HG02678 (cell line): ENCODE data around the gene TMEM89.

Source experiments
- ATAC-seq: cut with Tn5 transposase; IDR thresholded peaks from one replicate; pipeline ENCODE4 v1.9.1; 2021; ENCODE audit warnings: mild to moderate bottlenecking, moderate library complexity; ENCODE audit not compliant: unreplicated experiment

Gene TMEM89

DNA sequence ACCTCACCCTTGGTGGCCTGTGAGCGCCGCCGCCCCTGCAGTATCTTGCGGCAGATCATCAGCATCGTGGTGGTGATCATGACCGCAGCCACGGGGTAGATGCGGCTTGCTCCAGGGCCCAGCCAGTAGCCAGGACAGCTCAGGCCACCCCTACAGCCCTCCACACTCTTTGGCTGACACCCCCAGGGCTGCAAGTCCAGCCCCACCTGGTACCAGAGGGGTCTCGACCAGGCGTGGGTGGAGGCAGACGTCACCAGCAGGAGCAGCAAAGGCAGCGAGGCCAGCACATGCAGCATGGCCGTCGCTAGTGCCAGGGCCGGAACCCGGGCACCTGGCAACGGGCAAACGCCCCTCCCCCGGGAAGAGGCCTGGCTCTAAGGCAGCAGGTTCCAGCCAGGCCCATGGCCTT, at the start of gene TMEM89:
TMEM89 (minus strand) TSS at position 309 of the 409 bp plus-strand sequence; CDS start at position 296, 13 bp downstream.
- ATAC-seq = no peak

- ATAC-seq = no peak
Measured at GRCh38 chr3:48664929-48665328, 43.4 kb upstream of the TMEM89 start.

- ATAC-seq = no peak
Measured at GRCh38 chr3:48664313-48664644, 42.7 kb upstream of the TMEM89 start.

GRCh38 chr3:48663489-48664312, 42.1 kb upstream of the TMEM89 start:
- peak; percentile 80 for ATAC-seq

GRCh38 chr3:48662753-48663488, 41.4 kb upstream of the TMEM89 start, which contains the start of gene CELSR3:
CELSR3 (minus strand) TSS chr3:48662886; CDS start chr3:48662634, 252 bp downstream.
- ATAC-seq = no peak

DNA sequence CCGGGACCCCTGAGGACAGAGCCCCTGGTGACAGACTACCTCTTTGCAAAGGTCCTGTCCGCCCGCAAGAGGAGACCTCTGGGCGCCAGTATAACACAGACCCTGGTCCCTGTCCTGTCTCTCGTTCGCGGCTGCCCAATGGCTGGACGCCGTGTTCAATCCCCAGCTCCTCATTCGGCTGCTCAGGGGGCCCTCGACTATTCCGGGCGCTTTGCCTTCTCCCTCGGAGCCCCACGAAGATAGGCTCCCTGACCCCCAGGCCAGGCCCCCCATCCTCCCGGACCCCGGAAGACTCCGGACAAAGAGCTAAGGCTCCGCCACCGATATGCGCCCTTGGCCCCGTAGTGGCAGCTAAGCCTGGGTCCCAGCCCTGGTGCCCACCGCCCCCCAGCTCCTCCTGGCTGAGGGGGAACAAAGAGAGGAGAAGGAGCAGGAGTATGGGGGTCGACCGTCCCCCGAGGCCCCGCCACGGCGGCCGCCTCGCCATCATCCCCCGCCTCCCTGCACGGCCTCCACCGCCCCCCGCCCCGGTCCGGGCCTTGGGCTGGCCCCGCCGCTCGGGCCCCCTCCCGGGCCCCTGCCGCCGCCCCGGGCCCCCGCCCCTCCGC, 40.7 kb upstream of the TMEM89 start:
- ATAC-seq = no peak

- no peak for ATAC-seq
Measured at GRCh38 chr3:48661501-48662144, 40.1 kb upstream of the TMEM89 start.

DNA sequence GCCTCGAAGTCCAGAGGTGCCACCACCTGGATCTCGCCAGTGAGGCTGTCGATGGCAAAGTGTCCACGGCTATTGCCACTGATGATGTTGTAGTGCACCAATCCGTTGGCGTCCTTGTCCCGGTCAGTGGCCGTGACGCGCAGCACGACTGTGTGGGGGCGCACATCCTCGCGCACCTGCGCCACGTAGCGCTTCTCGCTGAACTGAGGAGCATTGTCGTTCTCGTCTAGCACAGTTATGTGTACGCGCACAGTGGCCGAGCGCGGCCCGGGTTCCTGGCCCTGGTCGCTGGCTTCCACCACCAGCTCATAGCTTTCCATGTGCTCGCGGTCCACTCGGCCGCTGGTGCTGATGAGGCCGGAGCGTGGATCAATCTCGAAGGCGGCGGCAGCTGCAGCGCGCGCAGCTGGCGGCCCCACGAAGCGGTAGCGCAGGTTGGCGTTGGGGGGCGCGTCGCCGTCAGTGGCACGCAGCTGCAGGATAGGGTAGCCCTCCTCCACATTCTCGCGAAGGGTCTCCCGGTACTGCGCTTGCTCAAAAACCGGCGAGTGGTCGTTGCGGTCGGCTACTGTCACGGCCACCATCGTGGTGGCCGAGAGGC, 39.3 kb upstream of the TMEM89 start:
- no peak for ATAC-seq

GRCh38 chr3:48656841-48657281, 35.3 kb upstream of the TMEM89 start:
- ATAC-seq = no peak

- ATAC-seq = peak; percentile 75
Measured at GRCh38 chr3:48656061-48656840, 34.7 kb upstream of the TMEM89 start.

DNA sequence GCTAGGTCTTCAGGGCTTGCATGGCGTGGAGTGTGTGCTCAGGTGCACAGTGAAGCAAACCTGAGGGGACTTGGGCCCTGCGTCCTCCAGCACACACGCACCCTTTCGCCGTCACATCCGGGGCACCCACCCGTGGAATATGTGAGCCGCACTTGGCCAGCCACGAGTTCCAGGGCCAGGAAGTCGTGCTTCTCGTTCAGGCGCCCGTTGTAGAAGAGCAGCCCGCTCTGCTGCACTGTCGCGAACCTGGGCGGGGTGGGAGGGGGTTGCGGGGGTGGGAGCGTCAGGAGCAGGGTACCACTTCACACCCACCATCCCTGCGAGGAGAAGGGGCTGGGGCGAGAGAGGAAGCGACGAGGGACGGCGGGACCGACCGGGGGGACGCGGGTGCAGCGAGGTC, 34.0 kb upstream of the TMEM89 start:
- ATAC-seq = no peak

GRCh38 chr3:48655063-48655462, 33.5 kb upstream of the TMEM89 start:
- ATAC-seq = no peak

- no peak for ATAC-seq
Measured at GRCh38 chr3:48652923-48653715, 31.6 kb upstream of the TMEM89 start.

DNA sequence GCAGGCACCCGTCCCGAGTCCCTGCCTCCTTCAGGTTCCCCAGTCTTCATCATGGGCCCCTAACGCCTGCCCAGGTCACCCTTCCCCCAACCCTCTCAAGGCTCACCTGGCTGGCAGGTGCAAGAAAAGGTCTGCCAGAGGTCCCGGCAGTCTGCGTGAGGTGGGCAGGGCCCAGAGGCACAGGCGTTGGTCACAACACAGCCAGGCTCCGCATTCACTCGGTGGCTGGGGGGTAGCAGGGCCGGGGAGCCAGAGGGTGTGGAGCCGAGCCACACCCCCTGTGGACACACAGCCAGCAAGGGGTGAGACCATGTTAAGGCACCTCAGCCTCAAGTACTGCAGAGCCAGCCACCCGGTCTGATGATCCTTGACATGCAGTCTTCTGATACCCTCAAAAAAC, 30.2 kb upstream of the TMEM89 start:
- ATAC-seq = no peak

DNA sequence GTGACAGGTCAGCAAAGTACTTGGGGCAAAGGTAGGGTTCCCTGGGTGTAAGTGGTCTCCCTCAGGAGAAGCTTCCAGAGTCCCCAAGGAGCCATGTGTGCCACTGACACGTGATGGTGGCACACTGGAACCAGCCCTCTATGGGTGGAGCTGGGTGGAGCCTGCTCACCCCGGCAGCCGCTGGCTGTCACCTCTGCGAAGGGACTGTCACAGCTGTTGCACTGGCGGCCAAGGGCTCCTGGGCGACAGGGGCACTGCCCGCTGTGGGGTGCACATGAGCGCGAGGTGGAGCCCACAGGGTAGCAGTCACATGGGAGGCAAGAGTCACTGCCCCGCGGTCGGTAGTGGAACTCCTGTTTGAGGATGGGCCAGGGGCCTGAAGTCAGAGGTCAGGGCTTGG, 29.2 kb upstream of the TMEM89 start:
- no peak for ATAC-seq

GRCh38 chr3:48648188-48648850, 26.8 kb upstream of the TMEM89 start:
- ATAC-seq = no peak

DNA sequence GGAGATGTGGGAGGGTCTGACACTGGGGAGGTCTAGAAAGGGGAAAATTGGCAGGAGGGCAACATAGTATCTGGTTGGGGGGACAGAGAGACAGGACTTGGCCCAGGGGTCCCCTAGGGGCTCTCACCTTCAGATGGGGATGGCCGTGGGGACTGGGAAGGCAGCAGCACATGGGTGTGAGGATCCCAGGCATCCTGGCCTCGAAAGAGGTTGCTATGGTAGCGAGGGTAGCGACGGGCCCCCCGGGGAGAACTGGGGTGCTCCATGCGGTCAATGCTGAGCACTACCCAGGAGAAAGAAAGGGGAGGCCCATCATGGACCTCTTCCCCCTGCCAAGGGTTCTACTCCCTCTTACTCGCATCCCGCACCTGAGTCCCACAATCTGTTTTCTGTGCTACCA, 26.1 kb upstream of the TMEM89 start:
- ATAC-seq = no peak

DNA sequence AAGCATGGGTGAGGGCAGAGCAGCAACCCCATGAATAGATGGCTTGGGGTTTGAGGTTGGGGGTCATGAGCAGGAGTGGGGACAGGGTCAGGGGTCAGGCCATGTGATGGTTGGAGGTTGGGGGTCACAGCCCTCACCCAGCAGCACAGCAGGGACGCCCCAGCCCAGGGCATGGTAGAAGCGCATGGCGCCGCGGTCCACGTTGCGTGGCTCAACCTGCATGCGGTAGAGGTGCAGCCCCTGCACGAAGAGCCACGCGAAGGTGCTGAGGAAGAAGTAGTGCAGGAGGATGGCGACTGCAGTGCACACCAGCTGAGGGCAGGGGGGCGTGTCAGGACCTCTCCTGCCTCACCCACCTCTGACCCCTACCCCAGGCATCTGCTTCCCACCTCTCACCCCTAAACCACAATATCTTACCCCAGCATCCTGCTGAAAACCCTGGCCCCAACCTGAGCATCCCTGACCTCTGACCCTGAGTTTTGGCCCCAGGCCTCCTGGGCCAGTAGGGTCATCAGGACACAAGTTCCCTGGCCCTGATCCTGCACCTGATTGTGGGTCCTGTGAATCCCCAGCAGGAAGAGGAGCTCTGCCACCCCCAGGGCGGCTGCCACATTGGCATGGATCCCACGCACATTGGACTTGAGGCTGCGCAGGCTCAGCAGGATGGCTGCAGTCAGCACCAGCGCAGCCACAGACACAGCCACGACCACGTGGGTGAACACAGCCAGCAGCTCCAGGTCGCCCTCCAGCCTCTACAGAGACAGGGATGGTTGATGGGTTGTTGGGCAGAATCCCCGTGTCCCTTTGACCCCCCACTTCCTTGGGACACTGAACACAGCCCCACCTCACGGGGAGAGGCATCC, 23.6 kb upstream of the TMEM89 start:
- no peak for ATAC-seq
